B cell (primary cell): ENCODE results near the gene SLC6A18. TPM values are rescaled to one million over a fixed set of nuclear protein-coding genes. Genes with fewer than 3 reads are reported as not detected.

ENCODE experiments used
- ATAC-seq: fragments of 200-7000 bp; cut with Tn5 transposase; one replicate; pipeline ENCODE4 v1.10.0; 2021; ENCODE audit warnings: low read depth, mild to moderate bottlenecking, moderate number of reproducible peaks, moderate library complexity
- CTCF ChIA-PET: fragments of 350-600 bp; sonication (Branson Sonifier 250); formaldehyde crosslinking; loops from one replicate; lab custom pipeline; 2021; ENCODE audit warnings: antibody characterized with exemption, inconsistent platforms; lab: Charles Lee
- POLR2A ChIA-PET: fragments of 350-600 bp; sonication (Branson Sonifier 250); formaldehyde crosslinking; loops from one replicate; lab custom pipeline; 2021; ENCODE audit warnings: antibody characterized with exemption; lab: Charles Lee
- DNase-seq: peaks from one replicate; pipeline ENCODE4 v3.0.0; 2013
- H2AFZ ChIP-seq: 2 replicates; pipeline ENCODE4 v1.6.1; 2012; ENCODE audit warnings: mild to moderate bottlenecking, low read depth, low read length; ENCODE audit not compliant: insufficient read depth, poor library complexity, severe bottlenecking
- H3K27ac ChIP-seq, 2 donors: 1 replicate in 1 of 2; 2 replicates in 1 of 2; pipeline ENCODE4 v1.5.1; 2012 to 2013; ENCODE audit warnings: low read length in 2 of 2, mild to moderate bottlenecking in 2 of 2, moderate library complexity in 1 of 2
- H3K27me3 ChIP-seq, 4 experiments: fragments of 200-600 bp in 1 of 4; sonication (generic) in 1 of 4; replicated peaks in 1 of 4; 1 replicate in 2 of 4; 2 replicates in 2 of 4; pipeline versions ENCODE4 v1.6.1 to v1.7.0; 2013 to 2016; ENCODE audit warnings: low read length in 3 of 4, mild to moderate bottlenecking in 2 of 4, mixed read lengths in 1 of 4, moderate library complexity in 1 of 4; ENCODE audit not compliant: insufficient read depth in 4 of 4, control insufficient read depth in 3 of 4; ENCODE audit errors: control extremely low read depth in 1 of 4
- H3K36me3 ChIP-seq, 2 experiments: replicated peaks in 1 of 2; 1 replicate in 1 of 2; 2 replicates in 1 of 2; pipeline versions ENCODE4 v1.6.1 to v1.7.1; 2013; ENCODE audit warnings: low read length in 1 of 2; ENCODE audit not compliant: insufficient read depth in 2 of 2, control insufficient read depth in 1 of 2; ENCODE audit errors: control extremely low read depth in 1 of 2, extremely low read depth in 1 of 2
- H3K4me1 ChIP-seq, 2 donors: fragments of 200-600 bp in 1 of 2; sonication (generic) in 1 of 2; 1 replicate in 1 of 2; 2 replicates in 1 of 2; pipeline versions ENCODE4 v1.5.1 to v1.6.1; 2013 to 2017; ENCODE audit warnings: low read length in 2 of 2; ENCODE audit not compliant: control insufficient read depth in 2 of 2, insufficient read depth in 2 of 2
- H3K4me2 ChIP-seq: replicated peaks from 2 replicates; pipeline ENCODE3; 2012; ENCODE audit warnings: mild to moderate bottlenecking, low read depth, low read length; ENCODE audit not compliant: poor library complexity, severe bottlenecking
- H3K4me3 ChIP-seq, 5 experiments: fragments of 200-600 bp in 1 of 5; sonication (generic) in 1 of 5; 1 replicate in 3 of 5; 2 replicates in 2 of 5; pipeline versions ENCODE4 v1.5.1 to v1.7.0; 2011 to 2016; ENCODE audit warnings: low read length in 4 of 5, mild to moderate bottlenecking in 4 of 5, low read depth in 2 of 5, control low read depth in 1 of 5, moderate library complexity in 1 of 5; ENCODE audit not compliant: insufficient read depth in 1 of 5; ENCODE audit errors: control extremely low read depth in 1 of 5, extremely low read depth in 1 of 5
- H3K79me2 ChIP-seq: fragments of 200-600 bp; sonication (generic); one replicate; pipeline ENCODE4 v1.6.0; 2016; ENCODE audit warnings: low read length; ENCODE audit not compliant: control insufficient read depth, insufficient read depth
- H3K9ac ChIP-seq: fragments of 200-600 bp; sonication (generic); 2 replicates; pipeline ENCODE4 v1.6.1; 2017; ENCODE audit warnings: mild to moderate bottlenecking, low read length, moderate library complexity
- H3K9me3 ChIP-seq, 3 donors: one replicate each; pipeline versions ENCODE4 v1.6.1 to v1.7.1; 2013; ENCODE audit warnings: low read length in 2 of 3; ENCODE audit not compliant: control insufficient read depth in 2 of 3, insufficient read depth in 1 of 3; ENCODE audit errors: control extremely low read depth in 1 of 3
- H4K20me1 ChIP-seq: 2 replicates; pipeline ENCODE4 v1.6.0; 2012; ENCODE audit warnings: mild to moderate bottlenecking, low read length; ENCODE audit not compliant: insufficient read depth, control insufficient read depth, poor library complexity, severe bottlenecking
- H3K27ac Mint-ChIP-seq: one replicate; pipeline ENCODE4 v1.8.0; 2021; ENCODE audit warnings: mixed read lengths
- H3K27me3 Mint-ChIP-seq: one replicate; pipeline ENCODE4 v1.8.0; 2021; ENCODE audit warnings: mixed read lengths
- H3K4me1 Mint-ChIP-seq: one replicate; pipeline ENCODE4 v1.8.0; 2021; ENCODE audit warnings: mixed read lengths
- H3K4me3 Mint-ChIP-seq: one replicate; pipeline ENCODE4 v1.8.0; 2021; ENCODE audit warnings: mixed read lengths
- H3K9me3 Mint-ChIP-seq: one replicate; pipeline ENCODE4 v1.8.0; 2022; ENCODE audit warnings: mixed read lengths; ENCODE audit not compliant: insufficient read depth
- EZH2 ChIP-seq: IDR thresholded peaks from 2 replicates; pipeline ENCODE4 v1.6.1; 2012; ENCODE audit warnings: borderline replicate concordance, low read depth, mild to moderate bottlenecking, moderate library complexity, low read length; ENCODE audit not compliant: insufficient read depth, poor library complexity, severe bottlenecking
- WGBS: methylation state at CpG from one replicate; pipeline ENCODE4 v1.1.5; 2013; ENCODE audit warnings: missing lambda C conversion rate; ENCODE audit not compliant: insufficient coverage; 5-methylcytosine and 5-hydroxymethylcytosine counted together
- intact Hi-C: fragments of 100-400 bp; cut with micrococcal nuclease; formaldehyde crosslinking; loops from one replicate; pipeline ENCODE4 v1.10.0; 2022
- polyA plus RNA-seq: library from polyadenylated mRNA; depleted of rRNA; stranded (reverse); fragments of >200 nt; gene quantifications from 2 replicates; pipeline ENCODE4 v1.2.3, GENCODE V29; 2012
- total RNA-seq, 2 donors: library from RNA; stranded (reverse); fragments of 120-200 nt in 1 of 2; gene quantifications; 1 replicate in 1 of 2; 2 replicates in 1 of 2; pipeline versions ENCODE4 v1.2.3 to v1.2.4, GENCODE V29; 2013 to 2022
- TF ChIP-seq, protein P1 (sequence below): fragments of 200-600 bp; IDR thresholded peaks from one replicate; pipeline ENCODE4 v1.8.0; 2022; ENCODE audit warnings: antibody characterized with exemption, mild to moderate bottlenecking

The SLC6A18 gene
- total and polyA plus RNA-seq, 2 donors (not counting 1 experiment from before 2014, with no cell fraction given): not detected

DNA sequence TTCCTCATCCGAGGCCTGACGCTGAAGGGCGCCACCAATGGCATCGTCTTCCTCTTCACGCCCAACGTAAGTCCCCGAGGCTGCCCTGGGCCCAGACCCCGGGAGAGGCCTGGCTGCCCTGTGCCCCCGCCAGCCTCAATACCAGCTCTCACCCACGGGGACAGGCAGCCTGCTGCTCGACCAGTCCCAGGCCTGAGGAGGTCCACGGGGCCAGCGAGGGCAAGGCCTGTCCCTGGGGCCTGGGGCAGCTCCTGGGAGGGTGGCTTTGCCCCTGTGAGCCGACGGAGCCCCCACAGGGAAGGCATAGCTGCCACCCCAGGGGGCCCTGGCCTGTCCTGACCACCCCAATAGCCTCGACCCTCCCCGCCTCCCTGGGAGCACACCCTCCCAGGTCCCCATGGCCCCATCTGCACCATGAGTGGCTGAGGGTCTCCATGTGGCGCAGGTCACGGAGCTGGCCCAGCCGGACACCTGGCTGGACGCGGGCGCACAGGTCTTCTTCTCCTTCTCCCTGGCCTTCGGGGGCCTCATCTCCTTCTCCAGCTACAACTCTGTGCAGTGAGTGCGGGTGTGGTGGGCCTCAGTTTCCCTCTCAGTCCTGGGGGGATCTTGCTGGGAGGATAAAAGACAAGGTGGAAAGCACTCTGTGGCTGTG, 11.5 kb upstream of the SLC6A18 start:
- Histone ChIP-seq H4K20me1 (no peaks in the 10 kb centered on the region), H3K36me3 (no peaks in the 10 kb centered on the region), H3K27ac (no peak overlapping the region), H3K9ac (no peak overlapping the region), H3K79me2 (no peaks in the 10 kb centered on the region), H3K9me3 (peaks cover 0 to 28% (median 0%) of the 10 kb centered on the region in 3 donors), H3K4me3 (no peak overlapping the region), H3K4me1 (no peaks in the 10 kb centered on the region), H2AFZ (no peak overlapping the region), H3K27me3 (no peaks in the 10 kb centered on the region), H3K4me2 (no peak overlapping the region)
- intact Hi-C loops: no loop called here
- ChIA-PET CTCF (no interaction called here), POLR2A (no interaction called here)
- Mint-ChIP-seq H3K4me1 (no peaks in the 10 kb centered on the region), H3K4me3 (no peak overlapping the region), H3K27ac (no peak overlapping the region), H3K27me3 (peaks cover 5% of the 10 kb centered on the region), H3K9me3 (no peaks in the 10 kb centered on the region)
- TF ChIP-seq, protein P1, sequence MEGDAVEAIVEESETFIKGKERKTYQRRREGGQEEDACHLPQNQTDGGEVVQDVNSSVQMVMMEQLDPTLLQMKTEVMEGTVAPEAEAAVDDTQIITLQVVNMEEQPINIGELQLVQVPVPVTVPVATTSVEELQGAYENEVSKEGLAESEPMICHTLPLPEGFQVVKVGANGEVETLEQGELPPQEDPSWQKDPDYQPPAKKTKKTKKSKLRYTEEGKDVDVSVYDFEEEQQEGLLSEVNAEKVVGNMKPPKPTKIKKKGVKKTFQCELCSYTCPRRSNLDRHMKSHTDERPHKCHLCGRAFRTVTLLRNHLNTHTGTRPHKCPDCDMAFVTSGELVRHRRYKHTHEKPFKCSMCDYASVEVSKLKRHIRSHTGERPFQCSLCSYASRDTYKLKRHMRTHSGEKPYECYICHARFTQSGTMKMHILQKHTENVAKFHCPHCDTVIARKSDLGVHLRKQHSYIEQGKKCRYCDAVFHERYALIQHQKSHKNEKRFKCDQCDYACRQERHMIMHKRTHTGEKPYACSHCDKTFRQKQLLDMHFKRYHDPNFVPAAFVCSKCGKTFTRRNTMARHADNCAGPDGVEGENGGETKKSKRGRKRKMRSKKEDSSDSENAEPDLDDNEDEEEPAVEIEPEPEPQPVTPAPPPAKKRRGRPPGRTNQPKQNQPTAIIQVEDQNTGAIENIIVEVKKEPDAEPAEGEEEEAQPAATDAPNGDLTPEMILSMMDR: no peak
- no peak for TF ChIP-seq EZH2
- DNase-seq (no peak), ATAC-seq (no peak)
- 87% methylated on average over 20 of the region's 25 CpGs for WGBS

DNA sequence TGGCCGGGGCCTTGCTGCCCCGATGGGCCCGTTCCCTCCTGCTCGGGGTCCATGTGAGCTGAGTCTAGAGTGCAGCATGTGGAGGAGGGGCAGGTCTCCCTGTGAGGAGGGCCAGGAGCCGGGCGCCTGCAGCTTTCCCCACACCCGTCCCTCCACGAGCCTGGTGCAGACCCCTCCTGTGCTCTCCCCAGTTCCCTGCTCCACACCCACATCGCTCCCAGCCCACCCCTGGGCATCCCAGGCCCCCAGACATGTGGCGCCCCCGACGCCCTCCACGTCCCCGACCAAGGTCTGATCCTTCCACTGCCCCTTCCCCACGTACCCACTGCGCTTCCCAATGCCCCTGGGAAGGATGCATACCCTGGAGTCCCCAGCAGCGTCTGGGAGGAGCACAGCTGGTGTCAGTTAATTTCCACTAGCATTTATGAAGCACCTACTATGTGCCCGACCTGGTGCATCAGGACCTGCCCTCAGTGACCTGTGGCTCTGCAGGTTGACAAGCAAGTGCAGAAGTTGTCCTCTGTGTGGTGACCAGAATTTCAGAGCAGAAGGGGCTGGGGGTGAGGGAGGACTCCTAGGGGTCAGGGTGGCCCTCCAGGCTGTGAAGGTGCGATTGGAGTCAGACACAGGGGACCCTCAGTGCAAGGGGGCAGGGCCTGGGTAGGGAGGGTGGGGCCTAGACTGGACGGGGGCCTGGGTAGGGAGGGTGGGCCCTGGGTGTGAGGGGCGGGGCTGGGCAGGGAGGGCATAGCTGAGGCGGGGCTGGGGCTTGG, 10.8 kb upstream of the SLC6A18 start:
- Histone ChIP-seq H3K4me1 (no peaks in the 10 kb centered on the region), H3K27me3 (no peaks in the 10 kb centered on the region), H3K9me3 (peaks cover 0 to 28% (median 0%) of the 10 kb centered on the region in 3 donors), H3K4me3 (no peak overlapping the region), H3K79me2 (no peaks in the 10 kb centered on the region), H3K4me2 (no peak overlapping the region), H3K9ac (no peak overlapping the region), H2AFZ (no peak overlapping the region), H4K20me1 (no peaks in the 10 kb centered on the region), H3K36me3 (no peaks in the 10 kb centered on the region), H3K27ac (no peak overlapping the region)
- Mint-ChIP-seq H3K4me3 (no peak overlapping the region), H3K27ac (no peak overlapping the region), H3K27me3 (peaks cover 8% of the 10 kb centered on the region), H3K4me1 (no peaks in the 10 kb centered on the region), H3K9me3 (no peaks in the 10 kb centered on the region)
- intact Hi-C loops: no loop called here
- ATAC-seq: no peak
- POLR2A ChIA-PET: no interaction called here
- DNase-seq: no peak
- WGBS: 93% methylated on average over 15 of the region's 22 CpGs
- TF ChIP-seq, protein P1: no peak
- no peak for TF ChIP-seq EZH2
- CTCF ChIA-PET: no interaction called here
